HG03342 (cell line): Measurements from ENCODE around the gene FHOD3.
"Not testable (repeated sequence)": the region's sequence is repeated elsewhere in the genome, so short reads cannot be mapped to it uniquely, and the experiment has no call there.

Experiments
- ATAC-seq: cut with Tn5 transposase; IDR thresholded peaks from one replicate; pipeline ENCODE4 v1.9.1; 2021; ENCODE audit warnings: mild to moderate bottlenecking, moderate library complexity; ENCODE audit not compliant: unreplicated experiment

The FHOD3 gene

DNA sequence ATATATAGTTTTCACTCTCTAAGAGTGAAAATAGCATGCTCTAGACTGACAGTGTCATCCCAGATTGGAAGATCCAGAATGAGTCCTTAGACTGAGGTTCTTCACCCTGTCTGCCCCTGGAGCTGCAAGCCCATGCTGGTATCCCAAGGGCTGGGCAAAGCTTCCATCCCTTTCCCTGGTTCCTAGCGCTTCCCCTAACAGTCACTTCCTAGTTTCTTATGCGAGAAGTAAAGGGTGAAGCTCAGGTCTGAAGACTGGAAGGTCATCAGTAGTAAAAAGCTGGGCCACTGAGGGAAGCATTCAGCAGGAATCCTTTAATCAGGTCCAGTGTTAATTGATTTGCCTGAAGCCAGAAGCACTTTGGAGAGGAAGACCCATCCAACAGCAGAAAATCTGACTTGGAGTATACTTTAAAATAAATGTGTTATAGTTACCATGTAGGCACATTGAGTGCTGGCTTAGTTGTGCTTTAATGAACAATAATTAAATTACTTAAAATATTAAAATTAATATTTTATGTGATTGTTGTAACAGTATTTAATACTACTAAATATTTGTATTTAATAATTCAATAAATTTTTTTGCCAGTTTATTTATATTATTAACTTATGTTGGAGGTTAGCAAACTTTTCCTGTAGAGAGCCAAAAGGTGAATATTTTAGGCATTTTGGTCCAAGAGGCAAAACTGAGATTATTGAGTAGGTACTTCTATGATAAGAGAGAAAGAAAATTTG, 237.9 kb downstream of the FHOD3 start:
- no peak for ATAC-seq

- ATAC-seq: no peak
These were observed 238.9 kb downstream of the FHOD3 start for GRCh38 chr18:36536426-36536825.

DNA sequence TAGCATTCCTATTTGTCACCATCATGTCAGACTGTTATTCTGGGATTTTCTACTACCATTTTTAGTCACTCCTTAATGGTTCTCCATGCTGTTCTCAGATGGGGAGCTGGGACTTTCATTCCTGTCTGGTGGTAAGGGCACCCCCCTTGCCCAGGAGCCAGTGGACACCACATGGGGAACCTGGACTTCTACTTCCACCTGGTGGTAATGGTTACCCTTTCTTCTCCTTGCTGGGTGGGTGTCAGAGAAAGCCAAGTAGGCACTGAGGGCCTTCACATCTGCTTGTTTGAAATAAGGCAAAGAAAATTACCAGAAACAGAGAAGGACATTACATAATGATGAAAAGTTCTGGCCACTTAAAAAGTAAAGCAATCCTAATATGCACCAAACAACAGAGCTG, 239.8 kb downstream of the FHOD3 start:
- ATAC-seq: no peak

GRCh38 chr18:36539674-36540231, 242.2 kb downstream of the FHOD3 start:
- no peak for ATAC-seq

GRCh38 chr18:36543030-36543429, 245.5 kb downstream of the FHOD3 start:
- no peak for ATAC-seq

DNA sequence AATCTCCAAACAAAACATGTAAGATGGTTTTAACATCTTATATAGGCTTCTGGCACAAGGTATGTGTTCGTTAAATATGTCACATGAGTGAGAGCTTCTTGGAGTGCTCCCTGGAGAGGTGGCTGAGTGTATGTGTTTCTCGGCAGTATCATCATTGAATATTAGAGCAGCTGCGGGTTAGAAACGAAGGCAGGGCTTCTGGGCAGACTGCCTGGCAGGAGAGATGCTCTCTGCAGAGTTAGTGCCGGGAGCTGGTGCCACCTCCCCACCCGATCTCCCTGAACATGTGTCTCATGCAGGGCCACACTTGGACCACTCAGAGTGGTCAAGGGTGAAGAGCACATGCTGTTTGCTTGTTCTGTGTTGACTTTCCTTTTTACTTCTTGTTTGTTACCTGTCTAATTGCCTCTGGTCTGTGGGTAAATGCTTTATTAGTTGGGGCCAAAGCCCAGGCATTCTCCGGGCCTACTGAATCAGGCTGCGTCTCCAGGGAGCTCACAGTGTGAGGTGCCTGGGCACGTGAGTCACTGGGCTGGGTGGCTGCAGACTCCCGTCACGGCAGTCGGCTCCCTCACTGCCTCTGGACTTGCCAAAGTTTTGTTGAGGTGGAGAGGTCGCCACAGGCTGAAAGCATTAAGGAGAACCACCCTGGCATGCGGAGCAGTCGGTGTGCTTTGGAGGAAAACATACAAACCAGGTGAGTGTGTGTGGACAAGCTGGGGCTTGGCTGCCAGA, 246.6 kb downstream of the FHOD3 start:
- no peak for ATAC-seq

DNA sequence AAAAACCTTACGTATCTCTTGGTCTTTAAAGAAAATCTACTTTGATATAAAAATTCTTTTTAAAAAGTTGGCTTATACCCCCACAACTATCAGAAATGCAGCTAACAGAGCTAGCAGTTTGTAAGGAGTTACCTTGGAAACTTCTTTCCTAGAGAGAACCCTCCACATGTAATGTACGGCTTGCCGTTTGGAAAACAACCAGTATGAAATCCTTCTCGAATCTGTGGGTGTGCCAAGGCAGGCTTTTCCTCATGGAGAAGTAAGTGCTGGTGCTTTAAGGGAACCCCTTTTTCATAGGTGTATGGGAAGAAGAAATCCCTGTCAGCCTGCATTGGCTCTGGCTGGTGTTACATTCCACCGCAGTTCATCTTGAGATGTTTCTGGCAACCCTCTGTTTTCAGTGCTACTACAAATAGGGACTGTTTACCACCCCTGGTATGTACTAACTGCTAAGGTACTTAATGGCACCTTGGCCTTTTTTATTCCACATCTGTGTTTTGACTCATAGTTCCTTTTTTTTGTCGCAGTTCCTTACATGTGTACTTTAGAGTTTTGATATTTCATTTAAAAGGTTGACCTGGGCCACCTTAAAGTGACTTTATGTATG, 248.4 kb downstream of the FHOD3 start:
- no peak for ATAC-seq

- ATAC-seq: no peak
These were observed 249.4 kb downstream of the FHOD3 start for GRCh38 chr18:36546876-36547275.

GRCh38 chr18:36547544-36547943, 250.0 kb downstream of the FHOD3 start:
- no peak for ATAC-seq

DNA sequence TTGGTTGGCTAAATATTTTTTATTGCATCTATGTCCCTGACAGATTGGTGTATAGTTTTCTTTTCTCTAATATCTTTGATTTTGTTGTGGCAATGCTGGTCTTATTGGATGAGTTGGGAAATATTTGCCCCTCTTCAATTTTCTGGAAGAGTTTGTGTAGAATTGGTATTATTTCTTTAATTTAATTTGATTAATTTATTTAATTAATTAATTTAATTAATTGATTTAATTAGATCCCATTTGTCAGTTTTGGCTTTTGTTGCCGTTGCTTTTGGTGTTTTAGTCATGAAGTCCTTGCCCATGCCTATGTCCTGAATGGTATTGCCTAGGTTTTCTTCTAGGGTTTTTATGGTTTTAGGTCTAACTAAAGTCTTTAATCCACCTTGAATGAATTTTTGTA, 253.8 kb downstream of the FHOD3 start:
- not testable (repeated sequence) for ATAC-seq

GRCh38 chr18:36558234-36558633, 260.7 kb downstream of the FHOD3 start:
- ATAC-seq: no peak

GRCh38 chr18:36559149-36559857, 261.8 kb downstream of the FHOD3 start:
- no peak for ATAC-seq

GRCh38 chr18:36560187-36560586, 262.7 kb downstream of the FHOD3 start:
- no peak for ATAC-seq

GRCh38 chr18:36561046-36561445, 263.5 kb downstream of the FHOD3 start:
- ATAC-seq: no peak

- ATAC-seq: no peak
These were observed 267.3 kb downstream of the FHOD3 start for GRCh38 chr18:36564841-36565240.

DNA sequence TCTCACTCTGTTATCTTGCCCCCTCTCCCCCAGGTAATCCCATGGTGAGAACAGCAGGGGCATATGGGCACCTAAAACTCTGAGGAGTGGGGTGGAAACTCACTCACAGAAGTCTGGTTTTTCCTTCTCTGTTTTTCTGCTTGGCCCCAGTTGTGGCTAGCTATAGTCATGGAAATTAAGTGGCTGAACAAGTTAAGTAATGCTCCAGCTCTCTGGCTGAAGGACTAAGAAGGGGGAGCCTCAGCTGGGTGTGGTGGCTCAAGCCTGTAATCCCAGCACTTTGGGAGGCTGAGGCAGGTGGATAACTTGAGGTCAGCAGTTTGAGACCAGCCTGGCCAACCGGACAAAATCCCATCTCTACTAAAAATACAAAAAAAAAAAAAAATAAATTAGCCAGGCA, 270.3 kb downstream of the FHOD3 start:
- ATAC-seq: no peak

DNA sequence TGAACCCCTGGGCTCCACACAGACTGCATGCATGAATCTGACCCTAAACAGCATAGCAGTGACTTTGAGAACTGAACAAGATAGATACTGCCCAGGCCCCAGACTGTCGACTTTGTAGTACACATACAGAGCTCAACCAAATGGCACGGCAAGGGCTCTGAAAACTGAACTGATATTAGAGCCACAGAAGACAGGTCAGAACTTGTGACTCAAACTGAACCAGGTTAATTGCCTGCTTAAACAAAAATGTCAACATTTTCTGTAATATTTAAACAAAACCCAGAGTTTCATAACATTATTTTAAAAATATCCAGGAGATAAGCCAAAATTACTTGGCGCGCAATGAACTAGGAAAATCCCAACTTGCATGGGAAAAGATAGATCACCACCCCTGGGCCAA, 271.0 kb downstream of the FHOD3 start:
- ATAC-seq: no peak

DNA sequence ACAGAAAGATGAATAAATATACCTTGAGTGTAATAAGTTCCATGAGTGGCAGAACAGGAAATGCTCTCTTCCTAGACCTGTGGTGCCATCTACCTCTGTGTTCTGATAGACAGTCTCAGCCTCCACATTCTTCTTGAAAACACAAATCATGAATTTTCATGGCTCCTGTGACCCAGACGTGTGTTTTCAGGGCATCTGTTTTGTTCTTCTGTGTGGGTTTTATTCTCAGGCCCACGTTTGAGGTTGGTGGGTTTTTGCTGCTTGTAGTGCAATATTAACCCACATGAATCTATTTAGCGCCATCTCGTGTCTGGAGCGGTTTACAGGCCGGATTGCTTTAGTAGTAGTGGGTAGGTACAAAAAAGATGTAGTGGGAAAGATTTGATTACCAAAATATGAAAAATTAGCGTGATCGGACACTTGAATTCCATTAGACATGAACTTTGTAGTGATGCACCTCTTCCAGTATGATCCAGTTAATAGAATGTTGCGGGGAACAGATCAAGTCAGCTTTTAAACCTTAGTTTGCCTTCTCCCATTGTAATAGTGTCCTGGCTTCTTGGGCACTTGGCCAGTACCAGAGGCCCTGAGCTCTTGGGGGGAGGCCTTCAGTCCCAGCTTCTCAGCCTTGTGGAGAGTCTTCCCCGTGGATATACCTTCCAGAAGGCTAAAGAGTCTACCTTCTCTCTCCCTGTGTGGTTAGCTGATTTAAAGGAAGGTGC, 274.8 kb downstream of the FHOD3 start:
- peak; percentile 52 for ATAC-seq

GRCh38 chr18:36576339-36576738, 278.8 kb downstream of the FHOD3 start:
- no peak for ATAC-seq

DNA sequence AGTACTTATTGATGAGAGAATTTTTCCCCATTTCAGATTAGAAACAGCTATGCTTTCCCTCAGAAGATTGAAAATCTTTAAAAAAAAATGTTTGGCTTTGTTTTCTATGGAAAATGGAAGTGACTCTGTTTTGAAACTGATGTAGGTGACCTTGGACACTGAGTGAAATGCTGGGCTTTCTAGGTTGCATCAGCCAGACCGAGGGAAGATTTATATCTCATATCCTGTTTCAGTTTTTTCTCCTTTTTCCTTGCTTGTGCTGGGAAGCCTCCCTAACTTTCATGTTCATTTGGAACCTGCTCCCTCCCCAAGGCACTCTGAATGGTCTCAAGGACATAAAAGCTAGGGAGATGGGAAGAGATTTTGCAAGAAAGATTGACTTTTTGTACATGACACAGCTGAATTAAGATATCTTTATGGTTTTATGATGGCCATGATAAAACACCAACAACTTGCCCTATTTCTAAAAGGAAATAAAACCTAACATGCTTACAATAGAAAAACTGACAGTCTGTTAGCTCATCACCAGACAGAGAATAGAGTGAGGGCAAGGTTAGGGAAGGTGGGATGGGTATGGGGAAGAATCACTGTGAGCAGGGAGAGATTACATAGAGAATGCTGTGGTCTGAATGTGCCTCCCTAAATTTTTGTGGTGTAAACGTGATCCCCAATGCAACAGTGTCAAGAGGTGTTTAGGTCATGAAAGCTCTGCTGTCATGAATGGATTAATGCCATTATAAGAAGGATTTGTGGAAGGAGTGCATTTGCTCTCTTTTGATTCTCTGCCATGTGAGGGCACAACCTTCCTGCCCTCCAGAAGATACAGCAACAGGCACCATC, 281.6 kb downstream of the FHOD3 start:
- ATAC-seq: no peak
